SJCRH30 (cell line): ENCODE measurements around the gene CHPT1. TPM values are rescaled to one million over a fixed set of nuclear protein-coding genes. Genes with fewer than 3 reads are reported as not detected.

ENCODE experiments used
- DNase-seq, 2 experiments: peaks; one replicate each; pipeline ENCODE4 v3.0.0-alpha.2; 2015 to 2020
- H3K27ac ChIP-seq: fragments of 250-450 bp; sonication (Bioruptor Pico); 2 replicates; pipeline ENCODE4 v1.5.1; 2020; ENCODE audit warnings: mild to moderate bottlenecking, moderate library complexity
- H3K27me3 ChIP-seq: fragments of 250-450 bp; sonication (Bioruptor Pico); 2 replicates; pipeline ENCODE4 v1.5.1; 2020; ENCODE audit warnings: mild to moderate bottlenecking, moderate library complexity
- H3K36me3 ChIP-seq: fragments of 250-450 bp; sonication (Bioruptor Pico); 2 replicates; pipeline ENCODE4 v1.5.1; 2020; ENCODE audit warnings: mild to moderate bottlenecking, moderate library complexity
- H3K4me1 ChIP-seq: fragments of 250-450 bp; sonication (Bioruptor Pico); 2 replicates; pipeline ENCODE4 v1.5.1; 2020; ENCODE audit warnings: mild to moderate bottlenecking, moderate library complexity
- H3K4me3 ChIP-seq: fragments of 250-450 bp; sonication (Bioruptor Pico); 2 replicates; pipeline ENCODE4 v1.5.1; 2020; ENCODE audit warnings: mild to moderate bottlenecking, moderate library complexity
- H3K9me3 ChIP-seq: fragments of 250-450 bp; sonication (Bioruptor Pico); replicated peaks from 2 replicates; pipeline ENCODE4 v1.5.1; 2020; ENCODE audit warnings: mild to moderate bottlenecking, moderate library complexity
- total RNA-seq: library from RNA; depleted of rRNA; stranded (reverse); fragments of >200 nt; shearing (Covaris generic); gene quantifications from 2 replicates; pipeline ENCODE4 v1.2.3, GENCODE V29; 2014

Gene CHPT1
- total RNA-seq, 1 experiment from 2014 or later = 22.4 TPM

- Histone ChIP-seq H3K27me3 (no peaks in the 10 kb centered on the region), H3K4me1 (no peaks in the 10 kb centered on the region), H3K4me3 (no peak overlapping the region), H3K36me3 (no peaks in the 10 kb centered on the region), H3K27ac (no peak overlapping the region), H3K9me3 (no peaks in the 10 kb centered on the region)
- DNase-seq = no peak
These were observed 51.5 kb downstream of the CHPT1 start for GRCh38 chr12:101748907-101749306.

- H3K9me3 ChIP-seq = no peaks in the 10 kb centered on the region
- H3K27me3 ChIP-seq = no peaks in the 10 kb centered on the region
- H3K4me3 ChIP-seq = no peak overlapping the region
- H3K27ac ChIP-seq = no peak overlapping the region
- DNase-seq = peak; percentile 13 to 20
- no peaks in the 10 kb centered on the region for H3K4me1 ChIP-seq
- H3K36me3 ChIP-seq = no peaks in the 10 kb centered on the region
These were observed 52.2 kb downstream of the CHPT1 start for GRCh38 chr12:101749657-101750056.

GRCh38 chr12:101750152-101750551 lies 52.7 kb downstream of the CHPT1 start:
- H3K27ac ChIP-seq = no peak overlapping the region
- H3K36me3 ChIP-seq = no peaks in the 10 kb centered on the region
- no peaks in the 10 kb centered on the region for H3K27me3 ChIP-seq
- no peak overlapping the region for H3K4me3 ChIP-seq
- no peaks in the 10 kb centered on the region for H3K4me1 ChIP-seq
- DNase-seq = no peak
- H3K9me3 ChIP-seq = no peaks in the 10 kb centered on the region

- Histone ChIP-seq H3K9me3 (no peaks in the 10 kb centered on the region), H3K4me3 (no peak overlapping the region), H3K4me1 (no peaks in the 10 kb centered on the region), H3K27me3 (no peaks in the 10 kb centered on the region), H3K36me3 (no peaks in the 10 kb centered on the region), H3K27ac (no peak overlapping the region)
- DNase-seq = peak in 1 of 2 experiments; percentile 48
These were observed 62.1 kb downstream of the CHPT1 start for GRCh38 chr12:101759396-101760047.

- H3K27ac ChIP-seq = no peak overlapping the region
- H3K27me3 ChIP-seq = no peaks in the 10 kb centered on the region
- no peaks in the 10 kb centered on the region for H3K4me1 ChIP-seq
- no peaks in the 10 kb centered on the region for H3K36me3 ChIP-seq
- H3K4me3 ChIP-seq = no peak overlapping the region
- no peaks in the 10 kb centered on the region for H3K9me3 ChIP-seq
- DNase-seq = no peak
These were observed 63.9 kb downstream of the CHPT1 start for GRCh38 chr12:101761350-101761749.

- Histone ChIP-seq H3K4me1 (no peaks in the 10 kb centered on the region), H3K4me3 (no peak overlapping the region), H3K9me3 (no peaks in the 10 kb centered on the region), H3K27ac (no peak overlapping the region), H3K36me3 (no peaks in the 10 kb centered on the region), H3K27me3 (no peaks in the 10 kb centered on the region)
- no peak for DNase-seq
These were observed 64.3 kb downstream of the CHPT1 start for GRCh38 chr12:101761781-101762180.

- no peak overlapping the region for H3K4me3 ChIP-seq
- H3K9me3 ChIP-seq = no peaks in the 10 kb centered on the region
- no peak for DNase-seq
- no peaks in the 10 kb centered on the region for H3K4me1 ChIP-seq
- no peak overlapping the region for H3K27ac ChIP-seq
- H3K27me3 ChIP-seq = no peaks in the 10 kb centered on the region
- no peaks in the 10 kb centered on the region for H3K36me3 ChIP-seq
These were observed 65.9 kb downstream of the CHPT1 start for GRCh38 chr12:101763246-101763931.

- H3K4me1 ChIP-seq = no peaks in the 10 kb centered on the region
- DNase-seq = no peak
- H3K36me3 ChIP-seq = no peaks in the 10 kb centered on the region
- H3K27ac ChIP-seq = no peak overlapping the region
- H3K4me3 ChIP-seq = no peak overlapping the region
- H3K9me3 ChIP-seq = no peaks in the 10 kb centered on the region
- H3K27me3 ChIP-seq = no peaks in the 10 kb centered on the region
These were observed 66.8 kb downstream of the CHPT1 start for GRCh38 chr12:101764051-101764792.

- DNase-seq = no peak
- no peaks in the 10 kb centered on the region for H3K36me3 ChIP-seq
- H3K27ac ChIP-seq = no peak overlapping the region
- no peak overlapping the region for H3K4me3 ChIP-seq
- H3K4me1 ChIP-seq = no peaks in the 10 kb centered on the region
- no peaks in the 10 kb centered on the region for H3K9me3 ChIP-seq
- H3K27me3 ChIP-seq = no peaks in the 10 kb centered on the region
These were observed 70.1 kb downstream of the CHPT1 start for GRCh38 chr12:101767537-101767936.

- no peaks in the 10 kb centered on the region for H3K9me3 ChIP-seq
- no peak overlapping the region for H3K27ac ChIP-seq
- no peak for DNase-seq
These were observed 71.3 kb downstream of the CHPT1 start for GRCh38 chr12:101768781-101769180.

GRCh38 chr12:101769865-101770264 lies 72.4 kb downstream of the CHPT1 start:
- H3K9me3 ChIP-seq = no peaks in the 10 kb centered on the region
- no peak overlapping the region for H3K4me3 ChIP-seq
- no peaks in the 10 kb centered on the region for H3K36me3 ChIP-seq
- no peaks in the 10 kb centered on the region for H3K4me1 ChIP-seq
- no peak for DNase-seq
- no peak overlapping the region for H3K27ac ChIP-seq
- H3K27me3 ChIP-seq = no peaks in the 10 kb centered on the region

More at GRCh38 chr12:101768781-101769180, 71.3 kb downstream of the CHPT1 start:
- Histone ChIP-seq H3K4me1 (no peaks in the 10 kb centered on the region), H3K36me3 (no peaks in the 10 kb centered on the region), H3K4me3 (no peak overlapping the region), H3K27me3 (no peaks in the 10 kb centered on the region)

- Histone ChIP-seq H3K27me3 (no peaks in the 10 kb centered on the region), H3K27ac (no peak overlapping the region), H3K4me3 (no peak overlapping the region), H3K9me3 (no peaks in the 10 kb centered on the region), H3K4me1 (no peaks in the 10 kb centered on the region), H3K36me3 (no peaks in the 10 kb centered on the region)
- no peak for DNase-seq
These were observed 74.8 kb downstream of the CHPT1 start for GRCh38 chr12:101772012-101772775.

GRCh38 chr12:101773650-101774162 lies 76.3 kb downstream of the CHPT1 start:
- H3K4me3 ChIP-seq = no peak overlapping the region
- H3K27ac ChIP-seq = no peak overlapping the region
- no peaks in the 10 kb centered on the region for H3K27me3 ChIP-seq
- no peaks in the 10 kb centered on the region for H3K4me1 ChIP-seq
- no peaks in the 10 kb centered on the region for H3K36me3 ChIP-seq
- DNase-seq = peak; percentile 46 to 81
- H3K9me3 ChIP-seq = no peaks in the 10 kb centered on the region

- Histone ChIP-seq H3K36me3 (no peaks in the 10 kb centered on the region), H3K9me3 (no peaks in the 10 kb centered on the region), H3K27ac (no peak overlapping the region), H3K4me3 (no peak overlapping the region), H3K4me1 (no peaks in the 10 kb centered on the region), H3K27me3 (no peaks in the 10 kb centered on the region)
- DNase-seq = no peak
These were observed 78.4 kb downstream of the CHPT1 start for GRCh38 chr12:101775816-101776215.
